ENCODE data around the gene GGA1. TPM values are rescaled to one million over a fixed set of nuclear protein-coding genes. Genes with fewer than 3 reads are reported as not detected.
A peak's percentile ranks its signal among the peaks of the same experiment; 100 is the strongest.

The GGA1 gene
- total and polyA plus RNA-seq, 2 of the 4 experiments (the other 2 are of a cell fraction), result 17.2 to 48.5 TPM

- H3K4ac ChIP-seq (ENCODE audit: low read depth, low read length), result no peak overlapping the region
- H2BK120ac ChIP-seq (ENCODE audit: low read depth, low read length), result no peak overlapping the region
- CTCF ChIA-PET, result interaction anchor here (1.2 to 1.3 kb wide), 2 partner anchors 10 to 37 kb away, joined by 3 to 4 read pairs; no protein-coding TSS in a partner anchor
- H3K4me3 ChIP-seq (ENCODE audit: insufficient read depth, low read depth, low read length), result no peak overlapping the region
- H4K91ac ChIP-seq (ENCODE audit: insufficient read depth, low read depth, low read length), result no peak overlapping the region
- POLR2A ChIA-PET (ENCODE audit: unreplicated experiment), result no interaction called here
- BruUV-seq (replicated peaks), result no TSS peak
- H3K79me1 ChIP-seq (ENCODE audit: low read depth in 1 of 2, low read length in 2 of 2), result no peaks in the 10 kb centered on the region
- no peaks in the 10 kb centered on the region for H4K20me1 ChIP-seq (ENCODE audit: insufficient read depth, low read length)
- 0 out of 2 replicates have a peak overlapping the region, but pooled peaks have one; percentile 3 for H2AK5ac ChIP-seq (ENCODE audit: low read depth, low read length)
- H3K9ac ChIP-seq (ENCODE audit: low read depth, low read length), result no peak overlapping the region
- no peaks in the 10 kb centered on the region for H3K36me3 ChIP-seq (ENCODE audit: control insufficient read depth, insufficient read depth, low read length)
- H3K27me3 ChIP-seq (ENCODE audit: control insufficient read depth, insufficient read depth, low read length), result peaks cover 14% of the 10 kb centered on the region
- no peak overlapping the region for H4K8ac ChIP-seq (ENCODE audit: low read depth in 2 of 2, low read length in 2 of 2)
- intact Hi-C loops (cut with micrococcal nuclease), result no loop called here
- H2AK9ac ChIP-seq (replicated peaks; ENCODE audit: low read depth, low read length, poor library complexity), result no peak overlapping the region
- H2BK15ac ChIP-seq (ENCODE audit: low read depth, low read length), result no peak overlapping the region
- no peaks in the 10 kb centered on the region for H3K9me1 ChIP-seq (ENCODE audit: insufficient read depth, low read length)
- DNase-seq, result no peak
- no peak for ATAC-seq (ENCODE audit: low read depth)
- no peak overlapping the region for H3K27ac ChIP-seq (ENCODE audit: insufficient read depth, low read length)
- no peak overlapping the region for H3K56ac ChIP-seq (ENCODE audit: extremely low read depth, insufficient read depth, low read length)
- no peak overlapping the region for H2BK5ac ChIP-seq (ENCODE audit: low read depth, low read length, poor library complexity, severe bottlenecking)
- 67% methylated on average over 1 of the region's 4 CpGs; no CpG with 5 or more reads in 1 of the 2 experiments for WGBS, 2 experiments (ENCODE audit: extremely low coverage in 2 of 2, insufficient read length in 1 of 2)
- H3K14ac ChIP-seq (replicated peaks; ENCODE audit: low read depth, low read length), result no peak overlapping the region
- H3K23ac ChIP-seq (ENCODE audit: low read depth, low read length), result no peak overlapping the region
- dilution Hi-C loops (cut with HindIII; ENCODE audit: low sequenced_read_pairs, unreplicated experiment), result no loop called here
- no peak overlapping the region for H2BK20ac ChIP-seq (ENCODE audit: low read depth, low read length)
- no peak for TF ChIP-seq CHD1 (IDR thresholded peaks at IDR 0.05; ENCODE audit: low read depth, low read length)
- TF ChIP-seq CEBPB (IDR thresholded peaks at IDR 0.05; ENCODE audit: low read depth, low read length), result no peak
- TF ChIP-seq NFE2L2 (IDR thresholded peaks at IDR 0.05; ENCODE audit: low read depth, low read length), result no peak
- no peak for TF ChIP-seq ELK1 (IDR thresholded peaks at IDR 0.05; ENCODE audit: borderline replicate concordance, low read depth, low read length)
- no peak for TF ChIP-seq SMC3 (IDR thresholded peaks at IDR 0.05; ENCODE audit: low read depth, low read length)
- no peak for TF ChIP-seq RCOR1 (IDR thresholded peaks at IDR 0.05; ENCODE audit: insufficient replicate concordance, low read length)
- no peaks in the 10 kb centered on the region for H3K4me1 ChIP-seq (ENCODE audit: control insufficient read depth, insufficient read depth, low read length)
- H3K18ac ChIP-seq (ENCODE audit: low read depth, low read length), result no peak overlapping the region
- in situ Hi-C loops (cut with MboI; ENCODE audit: low sequenced_read_pairs), result no loop called here
- no peak overlapping the region for H2AFZ ChIP-seq (replicated peaks; ENCODE audit: low read length, poor library complexity)
- H3K4me2 ChIP-seq (ENCODE audit: low read depth, low read length), result no peak overlapping the region
- no peaks in the 10 kb centered on the region for H3K9me3 ChIP-seq (ENCODE audit: control insufficient read depth, insufficient read depth, low read length)
- H4K5ac ChIP-seq (ENCODE audit: low read depth, low read length), result no peak overlapping the region
Measured at GRCh38 chr22:37582526-37582925, 26.1 kb upstream of the GGA1 start.

Measured in IMR-90 (cell line).